Type B pancreatic cell (in vitro differentiated cells): Measurements from ENCODE around the gene CAMK1D. TPM values are rescaled to one million over a fixed set of nuclear protein-coding genes. Genes with fewer than 3 reads are reported as not detected.

Experiments
- DNase-seq: peaks from one replicate; pipeline ENCODE4 v3.0.0; 2021; ENCODE audit warnings: mixed read lengths; ENCODE audit not compliant: unreplicated experiment; ENCODE audit errors: extremely low spot score
- H3K27ac Mint-ChIP-seq: 2 replicates; pipeline ENCODE4 v1.8.0; 2021; ENCODE audit warnings: mild to moderate bottlenecking, mixed read lengths
- H3K27me3 Mint-ChIP-seq: 2 replicates; pipeline ENCODE4 v1.8.0; 2021; ENCODE audit warnings: mixed read lengths
- H3K36me3 Mint-ChIP-seq: 2 replicates; pipeline ENCODE4 v1.8.0; 2021; ENCODE audit warnings: mixed read lengths
- H3K4me1 Mint-ChIP-seq: one replicate; pipeline ENCODE4 v1.8.0; 2021; ENCODE audit warnings: mixed read lengths; ENCODE audit not compliant: unreplicated experiment
- H3K4me3 Mint-ChIP-seq: 2 replicates; pipeline ENCODE4 v1.8.0; 2021; ENCODE audit warnings: mild to moderate bottlenecking, mixed read lengths
- H3K9me3 Mint-ChIP-seq: 2 replicates; pipeline ENCODE4 v1.8.0; 2021; ENCODE audit warnings: mixed read lengths
- total RNA-seq: library from RNA; stranded (reverse); gene quantifications from 2 replicates; pipeline ENCODE4 v1.2.1, GENCODE V29; 2021; ENCODE audit warnings: low replicate concordance
- TF ChIP-seq, protein P1 (sequence below): fragments of 200-600 bp; sonication (generic); conservative IDR thresholded peaks from 2 replicates; pipeline ENCODE4 v1.5.0; 2021; ENCODE audit warnings: antibody characterized with exemption, mild to moderate bottlenecking

CAMK1D gene
- total RNA-seq, 1 donor from 2014 or later, result 12.2 TPM

GRCh38 chr10:12547301-12547771 is 198.0 kb downstream of the CAMK1D start:
- TF ChIP-seq, protein P1, sequence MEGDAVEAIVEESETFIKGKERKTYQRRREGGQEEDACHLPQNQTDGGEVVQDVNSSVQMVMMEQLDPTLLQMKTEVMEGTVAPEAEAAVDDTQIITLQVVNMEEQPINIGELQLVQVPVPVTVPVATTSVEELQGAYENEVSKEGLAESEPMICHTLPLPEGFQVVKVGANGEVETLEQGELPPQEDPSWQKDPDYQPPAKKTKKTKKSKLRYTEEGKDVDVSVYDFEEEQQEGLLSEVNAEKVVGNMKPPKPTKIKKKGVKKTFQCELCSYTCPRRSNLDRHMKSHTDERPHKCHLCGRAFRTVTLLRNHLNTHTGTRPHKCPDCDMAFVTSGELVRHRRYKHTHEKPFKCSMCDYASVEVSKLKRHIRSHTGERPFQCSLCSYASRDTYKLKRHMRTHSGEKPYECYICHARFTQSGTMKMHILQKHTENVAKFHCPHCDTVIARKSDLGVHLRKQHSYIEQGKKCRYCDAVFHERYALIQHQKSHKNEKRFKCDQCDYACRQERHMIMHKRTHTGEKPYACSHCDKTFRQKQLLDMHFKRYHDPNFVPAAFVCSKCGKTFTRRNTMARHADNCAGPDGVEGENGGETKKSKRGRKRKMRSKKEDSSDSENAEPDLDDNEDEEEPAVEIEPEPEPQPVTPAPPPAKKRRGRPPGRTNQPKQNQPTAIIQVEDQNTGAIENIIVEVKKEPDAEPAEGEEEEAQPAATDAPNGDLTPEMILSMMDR, result no peak
- peaks cover 11% of the 10 kb centered on the region for H3K4me1 Mint-ChIP-seq
- no peak for DNase-seq
- peaks cover 13% of the 10 kb centered on the region for H3K9me3 Mint-ChIP-seq
- no peaks in the 10 kb centered on the region for H3K27me3 Mint-ChIP-seq
- peaks cover 12% of the 10 kb centered on the region for H3K36me3 Mint-ChIP-seq
- no peak overlapping the region for H3K27ac Mint-ChIP-seq
- H3K4me3 Mint-ChIP-seq, result no peak overlapping the region

- Mint-ChIP-seq H3K27ac (no peak overlapping the region), H3K4me1 (peaks cover 11% of the 10 kb centered on the region), H3K9me3 (peaks cover 13% of the 10 kb centered on the region), H3K27me3 (no peaks in the 10 kb centered on the region), H3K36me3 (peaks cover 12% of the 10 kb centered on the region), H3K4me3 (no peak overlapping the region)
- no peak for DNase-seq
- TF ChIP-seq, protein P1, result no peak
These were observed 199.9 kb downstream of the CAMK1D start for GRCh38 chr10:12549297-12549696.

GRCh38 chr10:12550994-12551393 is 201.6 kb downstream of the CAMK1D start:
- Mint-ChIP-seq H3K27ac (no peak overlapping the region), H3K36me3 (peaks cover 8% of the 10 kb centered on the region), H3K27me3 (no peaks in the 10 kb centered on the region), H3K4me3 (no peak overlapping the region), H3K4me1 (peaks cover 24% of the 10 kb centered on the region), H3K9me3 (peaks cover 6% of the 10 kb centered on the region)
- no peak for DNase-seq
- TF ChIP-seq, protein P1, result no peak

DNA sequence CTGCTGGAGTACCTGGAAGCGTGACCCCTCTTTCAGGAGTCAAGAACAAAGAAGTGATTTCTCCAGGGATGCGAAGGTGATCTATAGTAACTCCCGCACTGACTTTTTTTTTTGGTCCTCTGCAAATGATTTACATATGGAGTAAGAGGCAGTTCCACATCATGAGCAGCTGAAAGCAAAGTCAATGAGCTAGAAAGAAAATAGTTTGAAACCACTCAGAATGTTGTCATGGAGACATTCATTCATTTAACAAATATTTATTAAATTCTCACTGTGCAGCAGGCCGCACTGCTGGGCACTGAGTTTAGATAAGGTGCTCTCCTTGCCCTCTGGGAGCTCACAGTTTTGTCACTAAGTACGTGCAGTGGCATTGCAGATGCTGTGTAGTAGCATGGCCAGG is 206.7 kb downstream of the CAMK1D start:
- Mint-ChIP-seq H3K4me1 (peaks cover 23% of the 10 kb centered on the region), H3K4me3 (no peak overlapping the region), H3K27ac (peak overlapping the region; percentile 31), H3K27me3 (no peaks in the 10 kb centered on the region), H3K36me3 (peaks cover 10% of the 10 kb centered on the region), H3K9me3 (no peaks in the 10 kb centered on the region)
- DNase-seq, result no peak
- TF ChIP-seq, protein P1, result no peak

GRCh38 chr10:12559578-12560178 is 210.3 kb downstream of the CAMK1D start:
- no peak for DNase-seq
- H3K27me3 Mint-ChIP-seq, result no peaks in the 10 kb centered on the region
- no peak overlapping the region for H3K4me3 Mint-ChIP-seq
- peaks cover 10% of the 10 kb centered on the region for H3K36me3 Mint-ChIP-seq
- H3K4me1 Mint-ChIP-seq, result peaks cover 23% of the 10 kb centered on the region
- TF ChIP-seq, protein P1, result no peak
- no peak overlapping the region for H3K27ac Mint-ChIP-seq
- H3K9me3 Mint-ChIP-seq, result no peaks in the 10 kb centered on the region
